Measurements from ENCODE around the gene USP20.

The USP20 gene

DNA sequence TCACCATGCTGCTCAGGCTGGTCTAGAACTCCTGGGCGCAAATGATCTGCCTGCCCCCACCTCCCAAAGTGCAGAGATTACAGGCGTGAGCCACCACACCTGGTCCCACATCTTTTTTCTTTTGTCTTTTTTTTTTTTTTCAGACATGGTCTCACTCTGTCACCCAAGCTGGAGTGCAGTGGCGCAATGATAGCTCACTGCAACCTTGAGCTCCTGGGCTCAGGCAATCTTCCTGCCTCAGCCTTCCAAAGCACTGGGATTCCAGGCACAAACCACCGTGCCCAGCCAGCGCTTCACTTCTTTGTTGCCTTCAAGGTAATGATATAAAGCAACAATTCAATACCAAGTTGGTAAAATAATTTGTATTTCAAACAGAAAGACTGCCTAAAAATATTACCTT is 78.8 kb downstream of the USP20 start:
- no peak for DNase-seq (ENCODE audit: low read depth in 3 of 3)

DNA sequence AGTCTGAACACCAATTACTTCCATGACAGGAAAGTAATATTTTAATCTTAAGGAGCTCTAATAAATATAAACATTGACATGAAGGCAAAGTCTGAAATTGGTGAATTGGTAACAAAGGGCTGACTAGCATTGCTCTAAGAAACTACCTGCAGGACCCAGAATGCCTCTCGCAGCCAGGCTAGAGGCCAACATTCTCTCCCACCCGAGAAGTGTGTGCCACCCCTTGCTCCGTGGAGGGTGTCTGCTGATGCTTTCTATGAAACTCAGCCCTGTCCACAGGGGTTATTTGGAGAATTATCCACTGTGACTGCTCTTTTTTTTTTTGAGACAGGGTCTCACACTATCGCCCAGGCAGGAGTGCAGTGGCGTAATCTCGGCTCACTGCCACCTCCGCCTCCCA is 81.4 kb downstream of the USP20 start:
- no peak for DNase-seq (ENCODE audit: low read depth in 3 of 3)

DNA sequence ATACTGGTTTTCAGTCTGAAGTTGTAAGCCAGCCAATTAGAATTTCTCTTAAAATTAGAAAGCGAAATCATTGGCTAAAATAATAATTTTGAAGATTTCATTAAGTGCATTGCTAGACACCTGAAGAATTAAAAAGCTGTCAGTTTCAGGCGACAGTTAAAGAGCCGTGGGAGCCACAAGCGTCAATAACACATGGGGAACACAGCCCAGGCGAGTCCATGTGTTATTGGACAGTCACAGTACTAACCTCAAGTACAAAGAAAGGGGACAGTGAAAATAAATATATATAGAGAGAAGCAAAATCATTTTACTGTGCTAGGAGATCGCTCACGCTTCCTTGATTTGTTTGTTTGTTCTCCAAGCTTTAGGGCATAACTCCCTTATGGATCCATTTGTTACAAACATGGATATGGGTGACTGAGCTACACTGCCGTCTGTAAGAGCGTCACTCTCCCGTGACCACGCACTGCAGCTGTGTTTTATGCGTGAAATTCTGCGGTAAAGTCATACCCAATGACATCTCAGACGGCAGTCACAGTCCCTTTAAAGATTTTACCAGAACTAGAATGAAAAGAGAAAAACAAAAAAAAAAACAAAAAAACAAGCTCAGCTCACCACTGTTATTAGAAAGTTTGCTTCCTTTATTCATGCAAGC is 83.2 kb downstream of the USP20 start:
- DNase-seq (ENCODE audit: low read depth in 3 of 3) = no peak

DNA sequence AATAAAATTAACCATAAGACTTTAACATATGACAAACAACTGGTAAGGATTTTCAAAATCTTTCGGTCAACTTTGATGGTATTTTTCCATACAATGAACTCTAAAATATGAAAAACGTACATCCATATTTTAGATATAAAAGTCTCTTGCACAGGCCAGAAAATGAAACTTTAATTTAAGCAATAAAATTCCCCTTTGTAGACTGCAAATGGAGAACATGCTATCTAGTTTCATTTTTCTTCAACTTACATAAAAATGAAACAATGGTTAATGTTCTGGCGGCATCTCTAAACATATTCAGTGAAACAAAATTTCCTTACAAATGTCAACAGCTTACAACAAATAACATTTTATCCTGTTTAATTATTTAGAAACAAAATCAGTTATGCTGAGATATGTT is 84.0 kb downstream of the USP20 start:
- no peak for DNase-seq (ENCODE audit: low read depth in 3 of 3)

DNA sequence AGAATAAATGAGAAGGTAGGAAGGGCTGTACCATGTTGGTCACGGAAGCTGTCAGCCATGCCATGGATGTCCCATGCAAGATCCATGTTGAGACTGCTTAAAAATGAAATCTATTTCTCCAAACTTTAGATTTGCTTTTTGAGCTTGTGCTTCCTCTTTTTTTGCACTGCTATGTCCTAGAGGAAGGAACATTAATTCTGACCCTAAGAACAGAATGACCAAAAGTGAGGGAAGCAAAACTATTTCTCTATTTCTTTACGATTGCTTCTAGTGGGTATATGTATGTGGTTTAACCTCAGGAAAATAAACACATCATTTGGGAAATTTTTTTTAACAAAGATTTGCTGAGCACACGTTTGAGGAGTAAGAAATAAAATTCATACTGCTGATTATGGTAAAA is 84.6 kb downstream of the USP20 start:
- DNase-seq (ENCODE audit: low read depth in 3 of 3) = no peak

DNA sequence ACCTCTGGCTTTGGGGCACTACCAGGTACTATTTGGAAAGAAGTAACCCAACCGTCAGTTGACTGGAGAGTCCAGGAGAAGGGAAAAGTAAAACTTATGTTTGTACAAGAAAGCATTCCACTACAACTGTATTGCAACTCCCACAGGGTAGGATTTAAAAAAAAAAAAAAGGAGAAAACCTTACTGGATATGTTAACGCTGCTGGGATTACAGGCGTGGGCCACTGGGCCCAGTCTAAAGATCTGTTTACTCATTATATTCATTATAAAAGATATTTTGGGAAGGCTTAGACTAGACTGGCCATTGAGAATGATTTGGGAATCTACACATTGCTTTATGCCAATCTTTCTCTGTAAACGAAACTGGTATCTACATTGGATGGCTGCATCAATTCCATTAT is 86.6 kb downstream of the USP20 start:
- DNase-seq (ENCODE audit: low read depth in 3 of 3) = no peak

DNA sequence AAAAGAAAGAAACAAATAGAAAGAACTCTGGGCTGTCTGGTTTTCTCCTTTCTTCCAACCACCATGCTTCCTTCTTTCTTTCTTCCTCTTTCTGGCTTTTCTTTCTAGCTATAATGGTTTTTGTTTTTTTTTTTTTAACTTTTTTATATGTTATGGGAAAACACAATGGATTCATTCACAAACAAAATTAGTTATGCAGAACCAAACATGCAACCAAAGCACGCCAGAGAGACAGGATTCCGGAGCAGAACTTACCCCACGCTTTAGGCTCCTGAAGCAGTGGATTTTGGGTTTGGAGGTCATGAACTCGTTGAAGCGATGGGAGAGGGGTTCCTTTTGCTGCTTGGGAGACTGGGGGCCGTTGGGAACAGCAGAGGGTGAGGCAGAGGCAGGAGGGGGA is 88.3 kb downstream of the USP20 start:
- DNase-seq (ENCODE audit: low read depth in 3 of 3) = no peak

DNA sequence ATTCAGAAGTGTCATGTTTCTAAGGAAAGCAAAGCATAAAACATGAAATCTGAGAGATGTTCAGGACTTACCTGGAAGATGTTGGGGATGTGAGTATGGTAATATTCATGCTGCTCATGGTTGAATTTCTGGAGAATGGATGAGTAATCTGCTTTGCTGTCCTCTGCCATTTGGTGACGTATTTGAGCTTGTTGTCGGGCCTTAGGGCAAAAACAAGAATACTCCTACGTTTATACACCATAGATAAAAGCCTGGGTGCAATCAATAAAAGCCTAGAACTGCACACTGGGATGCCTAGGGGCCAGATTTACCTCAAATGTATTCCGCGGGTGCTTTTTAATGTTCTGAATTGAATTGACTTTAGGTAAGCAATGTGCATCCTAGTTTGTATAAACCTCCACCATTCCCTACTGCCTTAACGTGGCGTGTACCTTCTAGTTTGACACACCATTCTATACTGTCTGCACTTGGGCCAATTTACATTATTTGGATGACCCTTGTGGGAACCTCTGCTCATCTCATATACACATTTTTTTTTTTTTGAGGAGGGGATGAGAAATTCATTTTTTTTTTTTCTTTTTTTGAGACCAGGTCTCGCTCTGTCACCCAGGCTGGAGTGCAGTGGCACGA is 94.4 kb downstream of the USP20 start:
- no peak for DNase-seq (ENCODE audit: low read depth in 3 of 3)

DNA sequence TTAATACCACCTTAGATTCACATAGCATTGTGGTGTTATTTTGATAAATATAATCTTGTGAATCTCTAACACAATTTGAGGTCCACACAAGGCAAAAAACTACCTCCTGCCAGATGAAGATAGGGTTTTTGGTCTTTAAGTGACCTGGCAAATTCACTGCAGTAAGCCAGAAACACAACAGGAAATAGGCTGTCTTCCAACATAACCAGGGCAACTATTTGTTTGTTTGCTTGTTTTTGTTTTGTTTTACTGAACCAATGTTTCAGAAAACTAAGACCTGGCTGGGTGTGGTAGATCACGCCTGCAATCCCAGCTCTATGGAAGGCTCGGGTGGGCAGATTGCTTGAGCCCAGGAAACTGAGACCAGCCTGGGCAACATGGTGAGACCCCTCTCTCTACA is 95.5 kb downstream of the USP20 start:
- DNase-seq (ENCODE audit: low read depth in 3 of 3) = no peak

All from stimulated activated CD4-positive, alpha-beta T cell treated with anti-CD3 and anti-CD28 coated beads, TNF-alpha, amount 100 ng/mL, for 24 hours (primary cell).